GM12891 (cell line): ENCODE results near the gene IER3.

Experiments
- PAX5 ChIP-seq: IDR thresholded peaks from 2 replicates; pipeline ENCODE4 v1.6.1; 2011; ENCODE audit warnings: low read length, moderate library complexity, mild to moderate bottlenecking; ENCODE audit not compliant: insufficient read depth, severe bottlenecking
- POLR2A ChIP-seq: IDR thresholded peaks from 2 replicates; pipeline ENCODE4 v1.6.1; 2011; ENCODE audit warnings: low read depth, low read length, control low read depth
- POLR2AphosphoS5 ChIP-seq: IDR thresholded peaks from 2 replicates; pipeline ENCODE4 v1.6.1; 2011; ENCODE audit warnings: low read depth, low read length, control low read depth
- SPI1 ChIP-seq: IDR thresholded peaks from 2 replicates; pipeline ENCODE4 v1.6.1; 2011; ENCODE audit warnings: low read depth, low read length, control low read depth
- TAF1 ChIP-seq: IDR thresholded peaks from 2 replicates; pipeline ENCODE4 v1.6.1; 2011; ENCODE audit warnings: low read depth, low read length, control low read depth

GRCh38 chr6:30778001-30778635, 33.8 kb upstream of the IER3 start:
- no peak for TF ChIP-seq POLR2A
- TF ChIP-seq SPI1 = no peak
- TF ChIP-seq POLR2AphosphoS5 = no peak
- TF ChIP-seq TAF1 = no peak
- no peak for TF ChIP-seq PAX5
